Panc1 (cell line): ENCODE data around the gene NCKAP5L. TPM values are rescaled to one million over a fixed set of nuclear protein-coding genes. Genes with fewer than 3 reads are reported as not detected.

Experiments
- ATAC-seq: fragments of 200-7000 bp; cut with Tn5 transposase; 2 replicates; pipeline ENCODE4 v1.9.1; 2020; ENCODE audit warnings: mild to moderate bottlenecking, moderate library complexity
- BruUV-seq: library from RNA; stranded (reverse); fragments of 400-500 nt; replicated peaks from 2 replicates; lab custom pipeline; 2021; lab: Mats Ljungman, UMichigan
- CTCF ChIA-PET: fragments of 300-600 bp; sonication (Branson Sonifier 250); formaldehyde crosslinking; loops from one replicate; lab custom pipeline; 2022; ENCODE audit warnings: antibody characterized with exemption; lab: Charles Lee
- POLR2A ChIA-PET: fragments of 300-600 bp; sonication (Branson Sonifier 250); formaldehyde crosslinking; loops from one replicate; lab custom pipeline; 2022; ENCODE audit warnings: antibody characterized with exemption; lab: Charles Lee
- DNase-seq: peaks from one replicate; pipeline ENCODE4 v3.0.0-alpha.2; 2010; ENCODE audit warnings: low read depth, low spot score
- H3K27ac ChIP-seq: 2 replicates; pipeline ENCODE4 v1.5.1; 2011; ENCODE audit warnings: mild to moderate bottlenecking, low read length, inconsistent platforms
- H3K27me3 ChIP-seq: fragments of 200-500 bp; sonication (Bioruptor generic); 2 replicates; pipeline ENCODE4 v1.6.0; 2014; ENCODE audit warnings: low read length, inconsistent platforms; ENCODE audit not compliant: control insufficient read depth, insufficient read depth
- H3K36me3 ChIP-seq: fragments of 200-500 bp; sonication (Bioruptor generic); 2 replicates; pipeline ENCODE4 v1.5.1; 2014; ENCODE audit warnings: inconsistent platforms, mild to moderate bottlenecking, low read length, moderate library complexity; ENCODE audit not compliant: control insufficient read depth, insufficient read depth
- H3K4me1 ChIP-seq: 2 replicates; pipeline ENCODE4 v1.5.1; 2011; ENCODE audit warnings: inconsistent platforms, mild to moderate bottlenecking, low read length, moderate library complexity; ENCODE audit not compliant: control insufficient read depth, insufficient read depth
- H3K4me3 ChIP-seq, 2 experiments: 2 replicates each; pipeline ENCODE4 v1.5.1; 2011 to 2012; ENCODE audit warnings: low read depth in 2 of 2, low read length in 2 of 2, mild to moderate bottlenecking in 2 of 2, inconsistent platforms in 1 of 2, moderate library complexity in 1 of 2
- H3K9me3 ChIP-seq: fragments of 200-500 bp; sonication (Bioruptor generic); 2 replicates; pipeline ENCODE4 v1.5.1; 2014; ENCODE audit warnings: low read depth, mild to moderate bottlenecking, inconsistent platforms, low read length, moderate library complexity; ENCODE audit not compliant: control insufficient read depth, insufficient read depth
- CTCF ChIP-seq: fragments of 450-650 bp; IDR thresholded peaks from 2 replicates; pipeline ENCODE4 v1.5.1; 2017; ENCODE audit warnings: mild to moderate bottlenecking
- POLR2AphosphoS5 ChIP-seq: IDR thresholded peaks from 2 replicates; pipeline ENCODE4 v1.6.1; 2012; ENCODE audit warnings: mild to moderate bottlenecking, low read depth, low read length, moderate library complexity
- REST ChIP-seq, 2 experiments: IDR thresholded peaks; 2 replicates each; pipeline ENCODE4 v1.6.1; 2011 to 2012; ENCODE audit warnings: low read depth in 2 of 2, control low read depth in 1 of 2, low read length in 1 of 2, mild to moderate bottlenecking in 1 of 2, moderate library complexity in 1 of 2; ENCODE audit not compliant: insufficient read depth in 1 of 2
- SIN3A ChIP-seq: IDR thresholded peaks from 2 replicates; pipeline ENCODE4 v1.6.1; 2012; ENCODE audit warnings: low read depth, mild to moderate bottlenecking, low read length, moderate library complexity, borderline replicate concordance; ENCODE audit not compliant: insufficient read depth
- TCF7L2 ChIP-seq: IDR thresholded peaks from 2 replicates; pipeline ENCODE4 v1.6.1; 2011; ENCODE audit warnings: mild to moderate bottlenecking, low read depth, low read length, inconsistent platforms
- in situ Hi-C: cut with HindIII; loops from 2 replicates; pipeline ENCODE4 v1.10.0; 2016; ENCODE audit warnings: low sequenced_read_pairs, low pct_unique_long_range_greater_than_20kb
- intact Hi-C: fragments of 100-400 bp; cut with micrococcal nuclease; formaldehyde crosslinking; loops from one replicate; pipeline ENCODE4 v1.10.0; 2022; ENCODE audit not compliant: unreplicated experiment
- total RNA-seq: library from RNA; stranded (reverse); gene quantifications from one replicate; pipeline ENCODE4 v1.2.1, GENCODE V29; 2021; ENCODE audit not compliant: unreplicated experiment

Gene NCKAP5L
- total RNA-seq, 1 experiment from 2014 or later, result 17.3 TPM

DNA sequence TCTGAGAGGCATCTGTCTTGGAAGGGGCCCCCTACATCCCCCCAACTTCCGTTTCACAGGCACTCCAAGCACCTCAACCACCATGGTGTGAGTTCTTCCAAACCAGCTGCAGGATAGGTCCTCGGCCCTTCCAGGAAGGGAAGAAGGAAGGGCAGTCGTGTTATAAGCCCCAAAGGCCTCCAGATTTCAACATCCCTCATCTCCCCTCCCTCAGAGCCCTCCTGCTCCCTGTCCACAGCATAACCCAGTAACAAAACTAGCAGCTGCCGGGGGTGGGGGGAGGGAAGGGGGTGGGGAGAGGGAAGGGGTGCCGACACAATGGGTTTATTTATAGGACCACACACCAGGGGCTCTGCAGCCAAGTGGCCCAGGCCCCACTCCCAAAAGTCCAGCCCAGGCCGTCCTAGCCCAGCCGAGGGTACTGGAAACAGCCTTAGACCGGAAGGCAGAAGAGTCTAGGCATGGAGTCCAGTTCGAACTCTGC, 18.3 kb downstream of the NCKAP5L start:
- POLR2A ChIA-PET, result no interaction called here
- in situ Hi-C loops, result no loop called here

DNA sequence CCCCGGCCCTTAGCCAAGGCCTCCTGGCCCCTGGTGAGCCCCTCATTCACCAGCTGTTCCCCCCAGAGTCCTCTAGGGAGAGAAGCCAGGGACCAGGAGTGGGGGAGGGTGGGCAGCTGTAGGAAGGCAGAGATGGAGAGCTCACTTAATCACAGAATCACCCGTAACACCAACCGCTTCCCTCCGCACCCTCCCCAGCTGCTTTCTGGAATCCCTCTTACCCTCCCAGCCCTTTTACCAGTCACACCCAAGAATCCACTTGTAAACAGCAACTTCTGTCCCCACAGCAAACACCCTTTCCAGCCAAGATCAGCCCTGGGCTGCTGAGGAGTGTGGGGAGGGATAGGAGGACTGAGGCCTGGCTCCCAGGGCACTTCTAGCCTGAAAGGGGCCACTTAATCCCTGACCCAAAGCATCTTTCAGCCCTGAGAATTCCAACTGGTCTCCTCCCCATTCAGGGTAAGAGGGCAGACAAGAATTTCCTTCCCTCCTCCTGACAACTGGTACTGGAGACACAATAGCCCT, 18.8 kb downstream of the NCKAP5L start:
- CTCF ChIA-PET, result no interaction called here
- Histone ChIP-seq H3K27ac (no peak overlapping the region), H3K9me3 (no peaks in the 10 kb centered on the region), H3K4me3 (no peak overlapping the region), H3K27me3 (no peaks in the 10 kb centered on the region), H3K36me3 (no peaks in the 10 kb centered on the region), H3K4me1 (no peaks in the 10 kb centered on the region)
- ATAC-seq (no peak), DNase-seq (no peak)
- BruUV-seq, result no TSS peak
- TF ChIP-seq SIN3A (no peak), POLR2AphosphoS5 (no peak), REST (IDR thresholded peaks at IDR 0.05; ENCODE audit: insufficient read depth in 1 of 2, low read depth in 2 of 2, low read length in 1 of 2) (no peak), TCF7L2 (no peak), CTCF (no peak)
- intact Hi-C loops (no loop called here), in situ Hi-C loops (no loop called here)
- POLR2A ChIA-PET, result no interaction called here

More for the DNA sequence above, 18.3 kb downstream of the NCKAP5L start:
- no peaks in the 10 kb centered on the region for H3K4me1 ChIP-seq
- H3K27me3 ChIP-seq, result no peaks in the 10 kb centered on the region
- DNase-seq (no peak), ATAC-seq (no peak)
- H3K36me3 ChIP-seq, result no peaks in the 10 kb centered on the region
- intact Hi-C loops, result no loop called here
- no peak for TF ChIP-seq POLR2AphosphoS5
- TF ChIP-seq REST (IDR thresholded peaks at IDR 0.05; ENCODE audit: insufficient read depth in 1 of 2, low read depth in 2 of 2, low read length in 1 of 2), result no peak
- no peak for TF ChIP-seq TCF7L2
- no peak for TF ChIP-seq CTCF
- no peak for TF ChIP-seq SIN3A
- CTCF ChIA-PET, result no interaction called here
- H3K4me3 ChIP-seq, result no peak overlapping the region
- no peak overlapping the region for H3K27ac ChIP-seq
- no TSS peak for BruUV-seq
- H3K9me3 ChIP-seq, result no peaks in the 10 kb centered on the region
